Stomach (tissue), 4 donors: ENCODE results near the gene CYGB.

Experiments
- CTCF ChIP-seq, 7 experiments: fragments of 450-650 bp in 4 of 7; fragments of 200-600 bp in 3 of 7; sonication (generic) in 3 of 7; IDR thresholded peaks; one replicate each; pipeline ENCODE4 v1.5.1; 2016 to 2019; ENCODE audit warnings: antibody characterized with exemption in 7 of 7, control low read depth in 2 of 7, mild to moderate bottlenecking in 1 of 7
- EP300 ChIP-seq: sonication (generic); formaldehyde crosslinking; IDR thresholded peaks from one replicate; pipeline ENCODE4 v1.6.1; 2017; ENCODE audit warnings: antibody characterized with exemption

- TF ChIP-seq EP300 (no peak), CTCF (IDR thresholded peaks at IDR 0.05) (no peak)
Measured at GRCh38 chr17:76500074-76500746, 37.3 kb downstream of the CYGB start.
